KOPT-K1 (cell line): Measurements from ENCODE around the gene TCAF1.
A peak's percentile ranks its signal among the peaks of the same experiment; 100 is the strongest.

Experiments used
- H3K27ac ChIP-seq: fragments of 200-600 bp; sonication (generic); 2 replicates; pipeline ENCODE4 v1.5.1; 2016; ENCODE audit warnings: antibody characterized with exemption, mild to moderate bottlenecking, low read depth, low read length; ENCODE audit not compliant: poor library complexity, severe bottlenecking
- H3K36me3 ChIP-seq: fragments of 200-600 bp; sonication (generic); 2 replicates; pipeline ENCODE4 v1.5.1; 2017; ENCODE audit warnings: antibody characterized with exemption, mild to moderate bottlenecking, low read length, moderate library complexity; ENCODE audit not compliant: insufficient read depth
- H3K9me3 ChIP-seq: fragments of 200-600 bp; sonication (generic); 2 replicates; pipeline ENCODE4 v1.5.1; 2017; ENCODE audit warnings: antibody characterized with exemption, low read length, mild to moderate bottlenecking; ENCODE audit not compliant: insufficient read depth, poor library complexity, severe bottlenecking

TCAF1 gene

DNA sequence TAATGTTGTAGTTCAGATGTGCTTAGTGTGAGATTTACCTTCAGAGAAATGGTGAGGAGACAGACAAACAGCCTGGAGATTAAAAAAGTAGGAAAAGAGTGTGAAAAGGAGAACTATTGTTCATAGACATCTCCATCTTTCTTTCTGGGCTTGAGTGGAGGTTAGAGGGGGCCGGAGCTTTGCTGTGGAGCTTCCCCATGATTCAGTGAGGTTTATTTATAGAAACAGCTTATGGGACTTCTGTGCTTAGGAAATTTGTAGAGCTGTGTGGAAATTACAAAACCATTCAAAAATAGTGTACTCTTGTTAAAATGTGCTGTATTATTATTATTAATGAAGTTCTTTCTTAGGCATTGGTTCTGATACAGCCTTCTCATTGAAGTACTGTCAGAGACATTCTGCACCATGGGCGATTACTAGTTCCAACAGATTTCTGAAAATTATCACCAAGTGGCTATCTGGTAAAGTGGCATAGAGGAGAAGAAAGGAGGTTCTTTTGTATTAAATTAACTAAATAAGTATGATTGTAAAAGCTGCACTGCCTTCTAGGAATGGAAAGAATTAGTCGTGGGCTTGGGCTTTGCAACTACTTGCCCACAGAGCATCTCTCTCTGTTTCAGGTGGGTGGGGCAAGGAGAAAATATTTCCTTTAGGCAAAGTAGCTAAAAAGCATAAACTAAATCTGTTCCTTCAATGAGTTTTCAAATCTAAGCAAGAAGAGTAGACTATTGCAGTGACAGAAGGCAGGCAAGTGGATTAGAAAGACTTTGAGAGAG is 8.7 kb upstream of the TCAF1 start:
- H3K36me3 ChIP-seq: no peaks in the 10 kb centered on the region
- H3K27ac ChIP-seq: no peak overlapping the region
- H3K9me3 ChIP-seq: no peaks in the 10 kb centered on the region

- Histone ChIP-seq H3K9me3 (no peaks in the 10 kb centered on the region), H3K27ac (no peak overlapping the region), H3K36me3 (no peaks in the 10 kb centered on the region)
Measured at GRCh38 chr7:143909863-143910262, 7.9 kb upstream of the TCAF1 start.

DNA sequence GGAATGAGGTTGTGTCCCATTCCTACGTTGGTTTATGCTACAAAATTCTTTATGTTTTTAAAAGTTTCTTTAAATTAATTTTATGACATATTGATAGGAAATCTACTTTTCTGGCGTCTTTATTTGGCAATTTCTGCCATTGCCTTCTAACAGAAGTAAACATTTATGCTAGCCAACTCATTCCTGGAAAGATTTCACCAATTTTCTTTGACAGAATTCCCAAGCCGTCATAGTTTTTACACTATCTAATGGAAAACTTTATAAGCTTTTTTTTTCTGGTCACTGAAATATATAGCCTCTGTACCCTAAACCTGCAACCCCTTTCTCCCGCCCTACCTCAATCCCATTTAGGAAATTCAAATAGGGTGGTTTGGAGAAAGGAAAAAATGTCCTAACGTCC is 6.1 kb upstream of the TCAF1 start:
- Histone ChIP-seq H3K36me3 (no peaks in the 10 kb centered on the region), H3K27ac (no peak overlapping the region), H3K9me3 (no peaks in the 10 kb centered on the region)

DNA sequence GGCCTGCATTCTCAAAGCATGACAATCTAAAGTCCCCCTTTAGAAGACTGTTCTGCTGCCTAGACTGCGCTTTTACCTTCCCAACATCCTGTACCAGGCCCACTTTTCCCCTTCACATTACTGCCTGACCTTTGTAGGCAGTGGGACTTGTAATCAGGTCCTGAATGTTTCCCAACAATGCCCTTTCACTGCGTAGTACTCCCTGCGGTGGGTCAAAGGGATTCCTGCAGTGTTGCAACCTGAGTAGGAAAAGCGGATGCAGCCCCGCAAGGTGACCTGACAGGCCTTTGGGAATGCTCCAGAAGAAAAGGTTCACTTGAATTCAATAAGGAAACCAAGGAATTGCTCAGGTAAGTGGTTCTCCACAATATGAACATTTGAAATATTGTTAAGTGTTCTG is 4.9 kb upstream of the TCAF1 start:
- Histone ChIP-seq H3K27ac (no peak overlapping the region), H3K36me3 (no peaks in the 10 kb centered on the region), H3K9me3 (no peaks in the 10 kb centered on the region)

GRCh38 chr7:143906151-143906550 is 4.2 kb upstream of the TCAF1 start:
- no peak overlapping the region for H3K27ac ChIP-seq
- H3K9me3 ChIP-seq: no peaks in the 10 kb centered on the region
- no peaks in the 10 kb centered on the region for H3K36me3 ChIP-seq

- H3K9me3 ChIP-seq: no peaks in the 10 kb centered on the region
- H3K36me3 ChIP-seq: no peaks in the 10 kb centered on the region
- no peak overlapping the region for H3K27ac ChIP-seq
Measured at GRCh38 chr7:143905509-143905908, 3.5 kb upstream of the TCAF1 start.

DNA sequence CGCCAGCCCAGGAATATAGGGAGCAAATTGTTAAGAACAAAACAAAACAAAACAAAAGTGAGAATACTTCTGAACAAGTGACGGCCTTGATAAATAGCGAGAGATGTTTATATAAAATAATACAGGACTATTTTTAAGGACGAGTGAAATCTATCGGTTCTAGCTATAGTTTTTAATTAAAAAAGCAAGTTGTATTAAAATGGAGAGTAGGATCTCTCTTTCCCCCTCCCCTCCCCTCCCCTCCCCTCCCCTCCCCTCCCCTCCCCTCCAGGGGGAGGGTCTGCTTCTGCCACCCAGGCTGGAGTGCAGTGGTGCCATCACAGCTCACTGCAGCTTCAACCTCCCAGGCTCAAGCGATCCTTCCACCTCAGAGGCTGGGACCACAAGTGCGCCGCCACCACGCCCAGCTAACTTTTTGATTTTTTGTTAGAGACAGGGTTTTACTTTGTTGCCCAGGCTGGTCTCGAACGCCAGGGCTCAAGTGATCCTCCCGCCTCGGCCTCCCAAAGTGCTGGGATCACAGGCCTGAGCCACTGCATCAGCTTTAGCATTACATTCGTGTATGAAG is 440 bp upstream of the TCAF1 start:
- peak overlapping the region; percentile 85 for H3K27ac ChIP-seq
- no peaks in the 10 kb centered on the region for H3K36me3 ChIP-seq
- H3K9me3 ChIP-seq: no peaks in the 10 kb centered on the region

DNA sequence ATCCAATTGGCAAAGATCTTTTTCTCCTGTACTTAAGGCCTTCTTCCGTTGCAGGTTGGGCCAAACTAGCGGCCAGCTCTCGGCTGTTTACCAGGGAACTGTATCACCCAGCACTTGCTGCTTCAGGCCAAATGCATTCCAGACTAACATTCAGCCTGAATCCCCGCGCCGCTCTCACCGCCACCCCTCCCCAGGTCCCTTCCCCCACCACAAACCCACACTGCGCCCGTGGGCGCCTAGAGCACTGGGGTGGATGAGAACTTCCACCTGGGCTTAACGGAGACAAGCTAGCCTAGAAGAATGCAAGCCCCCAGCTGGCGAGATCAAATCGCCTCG is 676 bp downstream of the TCAF1 start:
- no peaks in the 10 kb centered on the region for H3K9me3 ChIP-seq
- peak overlapping the region; percentile 85 for H3K27ac ChIP-seq
- H3K36me3 ChIP-seq: no peaks in the 10 kb centered on the region

DNA sequence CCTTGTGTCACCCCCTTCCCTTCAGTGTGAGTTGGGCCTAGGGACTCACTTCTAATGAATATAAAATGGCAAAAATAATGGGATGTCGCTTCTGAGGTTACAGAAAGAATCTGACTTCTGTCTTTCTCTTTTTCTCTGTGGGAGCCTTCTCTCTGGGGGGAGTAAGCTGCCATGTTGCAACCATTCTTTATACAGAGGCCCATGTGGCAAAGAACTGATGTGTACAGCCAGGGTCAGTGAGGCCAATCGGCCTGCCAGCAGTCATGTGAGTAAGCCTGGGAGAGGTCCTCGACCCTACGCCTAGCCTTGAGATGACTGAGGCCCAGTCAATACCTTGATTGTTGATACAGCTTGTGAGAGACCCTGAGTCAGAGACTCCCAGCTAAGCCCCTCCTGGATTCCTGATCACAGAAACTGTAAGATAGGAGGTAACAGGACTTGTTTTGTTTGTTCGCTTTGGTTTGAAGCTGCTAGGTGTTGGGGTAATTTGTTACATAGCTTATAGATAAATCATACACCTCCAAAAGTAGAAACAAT is 1.7 kb downstream of the TCAF1 start:
- H3K9me3 ChIP-seq: no peaks in the 10 kb centered on the region
- no peaks in the 10 kb centered on the region for H3K36me3 ChIP-seq
- no peak overlapping the region for H3K27ac ChIP-seq

- Histone ChIP-seq H3K9me3 (no peaks in the 10 kb centered on the region), H3K27ac (no peak overlapping the region), H3K36me3 (no peaks in the 10 kb centered on the region)
Measured at GRCh38 chr7:143898810-143899209, 3.2 kb downstream of the TCAF1 start.

DNA sequence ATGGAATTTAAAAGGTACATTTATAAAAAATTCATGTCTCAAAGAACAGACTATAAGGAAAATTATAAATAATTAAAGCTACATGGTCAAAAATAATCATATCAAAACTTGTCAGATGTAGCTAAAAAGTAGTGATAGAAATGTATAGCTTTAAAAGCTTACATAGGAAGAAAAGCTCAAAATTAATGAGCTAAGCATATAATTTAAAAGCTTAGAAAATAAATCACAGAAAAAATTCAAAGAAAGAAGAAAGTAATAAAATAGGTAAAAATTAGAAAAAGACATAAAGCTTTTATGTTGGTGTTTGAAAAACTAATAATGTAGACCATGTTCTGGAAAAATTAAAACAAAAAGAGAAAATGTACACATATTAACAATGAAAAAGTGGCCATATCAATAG is 5.3 kb downstream of the TCAF1 start:
- H3K9me3 ChIP-seq: peaks cover 12% of the 10 kb centered on the region
- no peaks in the 10 kb centered on the region for H3K36me3 ChIP-seq
- H3K27ac ChIP-seq: no peak overlapping the region

DNA sequence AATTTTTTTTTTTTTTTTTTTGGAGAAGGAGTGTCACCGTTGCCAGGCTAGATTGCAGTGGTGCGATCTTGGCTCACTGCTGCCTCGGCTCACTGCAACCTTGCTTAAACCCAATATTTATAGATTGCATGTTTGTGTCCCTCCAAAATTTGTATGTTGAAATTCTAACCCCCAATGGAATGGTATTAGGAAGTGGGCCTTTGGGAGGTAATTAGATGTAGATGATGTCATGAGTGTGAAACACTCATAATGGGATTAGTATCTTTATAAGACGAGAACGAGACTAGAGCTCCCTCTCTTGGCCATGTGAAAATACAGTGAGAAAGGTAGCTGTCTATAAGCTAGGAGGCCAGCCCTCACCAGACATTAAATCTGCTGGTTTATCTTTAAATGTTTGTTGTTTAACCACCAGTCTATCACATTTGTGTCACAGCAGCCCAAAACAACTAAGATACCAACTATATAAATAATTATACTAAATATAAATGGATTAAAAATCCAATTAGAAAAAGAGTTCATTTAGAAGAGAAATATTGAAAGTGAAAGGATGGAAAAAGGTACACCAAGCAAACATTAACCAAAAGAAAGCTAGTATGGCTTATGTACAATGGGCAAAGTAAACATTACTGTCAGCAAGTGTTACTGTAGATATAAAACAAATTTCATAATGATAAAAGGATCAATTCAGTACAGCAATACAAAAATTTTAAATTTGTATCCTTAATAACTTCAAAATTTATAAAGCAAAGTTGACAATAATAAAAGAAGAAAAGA is 9.3 kb downstream of the TCAF1 start:
- Histone ChIP-seq H3K9me3 (peaks cover 36% of the 10 kb centered on the region), H3K36me3 (0 out of 2 replicates have a peak, but pooled peaks cover 5% of the 10 kb centered on the region), H3K27ac (no peak overlapping the region)

DNA sequence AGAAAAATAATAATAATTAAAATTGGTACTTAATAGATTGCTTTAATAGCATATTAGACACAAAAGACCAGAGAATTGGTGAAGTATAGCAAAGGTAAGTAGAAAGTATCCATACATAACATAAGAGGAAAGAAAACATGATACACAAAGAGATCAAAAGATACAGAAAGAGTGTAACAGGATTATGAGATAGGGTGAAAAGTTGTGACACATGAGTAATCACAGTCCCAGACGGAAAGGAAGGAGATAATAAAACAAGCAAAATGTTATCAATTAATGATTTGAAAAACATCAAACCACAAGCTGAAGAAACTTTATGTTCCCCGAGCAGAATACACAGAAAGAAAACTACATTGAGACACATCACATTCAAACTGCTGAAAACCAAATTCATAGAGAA is 10.5 kb downstream of the TCAF1 start:
- H3K9me3 ChIP-seq: peaks cover 36% of the 10 kb centered on the region
- H3K27ac ChIP-seq: no peak overlapping the region
- 0 out of 2 replicates have a peak, but pooled peaks cover 5% of the 10 kb centered on the region for H3K36me3 ChIP-seq

DNA sequence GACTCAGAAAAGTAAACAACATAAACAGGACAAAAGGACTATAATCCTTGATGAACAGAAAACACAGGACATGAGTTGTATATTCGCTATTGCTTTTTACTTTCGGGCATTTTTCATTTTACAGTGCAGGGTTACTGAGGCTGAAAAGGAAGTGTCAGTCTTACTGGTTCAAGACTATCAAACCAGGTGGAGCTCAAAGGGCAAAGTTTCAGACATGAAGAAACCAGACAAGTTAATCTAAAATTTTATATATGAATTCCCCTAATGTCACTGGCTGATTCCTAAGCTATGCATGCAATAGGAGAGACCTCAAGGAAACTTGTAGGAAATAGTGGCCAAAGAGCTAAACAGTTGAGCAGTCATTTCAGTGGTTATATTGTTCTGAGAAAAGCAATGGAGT is 11.4 kb downstream of the TCAF1 start:
- peaks cover 36% of the 10 kb centered on the region for H3K9me3 ChIP-seq
- H3K27ac ChIP-seq: no peak overlapping the region
- H3K36me3 ChIP-seq: 0 out of 2 replicates have a peak, but pooled peaks cover 5% of the 10 kb centered on the region

DNA sequence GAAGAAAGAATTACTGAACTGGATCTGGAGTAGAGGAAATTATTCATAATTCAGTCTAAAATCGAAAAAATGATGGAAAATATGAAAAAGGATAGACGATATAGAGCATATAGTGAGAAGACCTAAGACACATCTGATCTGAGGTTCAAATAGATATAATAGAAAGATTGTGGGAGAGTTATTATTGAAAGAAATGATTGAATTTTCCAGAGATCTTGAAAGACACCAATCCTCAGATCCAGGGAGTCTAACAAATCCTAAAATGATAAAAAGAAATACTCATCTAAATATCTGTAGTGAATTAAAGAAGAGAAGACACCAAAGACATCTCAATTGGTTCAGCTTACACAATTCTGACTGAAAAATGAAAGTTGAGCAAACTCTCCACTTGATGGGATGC is 12.9 kb downstream of the TCAF1 start:
- H3K9me3 ChIP-seq: peaks cover 41% of the 10 kb centered on the region
- 0 out of 2 replicates have a peak, but pooled peaks cover 5% of the 10 kb centered on the region for H3K36me3 ChIP-seq
- no peak overlapping the region for H3K27ac ChIP-seq
